ENCODE results near the gene ACAA2.
A peak's percentile ranks its signal among the peaks of the same experiment; 100 is the strongest.
"Not testable (repeated sequence)": the region's sequence is repeated elsewhere in the genome, so short reads cannot be mapped to it uniquely, and the experiment has no call there.

The ACAA2 gene

GRCh38 chr18:49812286-49813068, 856 bp downstream of the ACAA2 start:
- Mint-ChIP-seq H3K27me3 (no peaks in the 10 kb centered on the region), H3K4me1 (ENCODE audit: low read depth) (peaks cover 42% of the 10 kb centered on the region), H3K4me3 (peak overlapping the region; percentile 87), H3K36me3 (ENCODE audit: low read depth) (peaks cover 29% of the 10 kb centered on the region), H3K9me3 (peaks cover 22% of the 10 kb centered on the region), H3K27ac (peak overlapping the region; percentile 96)
- intact Hi-C loops (cut with micrococcal nuclease): loop anchor here (2.0 to 10.0 kb wide), 2 partner anchors 326 to 472 kb away; partner anchors contain the start of genes C18orf32, CXXC1 and MBD1

GRCh38 chr18:49811151-49811938, 2.0 kb downstream of the ACAA2 start:
- H3K27me3 Mint-ChIP-seq: no peaks in the 10 kb centered on the region
- H3K36me3 Mint-ChIP-seq (ENCODE audit: low read depth): peaks cover 25% of the 10 kb centered on the region
- intact Hi-C loops (cut with micrococcal nuclease): loop anchor here (10.0 kb wide), 1 partner anchor 473 kb away; the partner anchor contains the start of genes CXXC1 and MBD1
- no peak overlapping the region for H3K4me3 Mint-ChIP-seq
- no peak overlapping the region for H3K27ac Mint-ChIP-seq
- peaks cover 22% of the 10 kb centered on the region for H3K9me3 Mint-ChIP-seq
- H3K4me1 Mint-ChIP-seq (ENCODE audit: low read depth): peaks cover 42% of the 10 kb centered on the region

GRCh38 chr18:49808553-49809191, 4.7 kb downstream of the ACAA2 start:
- H3K4me3 Mint-ChIP-seq; H3K27ac Mint-ChIP-seq; intact Hi-C loops (cut with micrococcal nuclease); H3K27me3 Mint-ChIP-seq: not testable (repeated sequence)
- H3K36me3 Mint-ChIP-seq (ENCODE audit: low read depth): peaks cover 18% of the 10 kb centered on the region
- H3K4me1 Mint-ChIP-seq (ENCODE audit: low read depth): peaks cover 31% of the 10 kb centered on the region
- peaks cover 22% of the 10 kb centered on the region for H3K9me3 Mint-ChIP-seq

GRCh38 chr18:49804096-49804495, 9.2 kb downstream of the ACAA2 start:
- H3K9me3 Mint-ChIP-seq: peaks cover 11% of the 10 kb centered on the region
- H3K4me1 Mint-ChIP-seq (ENCODE audit: low read depth): peaks cover 6% of the 10 kb centered on the region
- no peaks in the 10 kb centered on the region for H3K27me3 Mint-ChIP-seq
- H3K36me3 Mint-ChIP-seq (ENCODE audit: low read depth): peaks cover 41% of the 10 kb centered on the region
- intact Hi-C loops (cut with micrococcal nuclease): no loop called here
- no peak overlapping the region for H3K4me3 Mint-ChIP-seq
- no peak overlapping the region for H3K27ac Mint-ChIP-seq

GRCh38 chr18:49802623-49803022, 10.7 kb downstream of the ACAA2 start:
- peaks cover 39% of the 10 kb centered on the region for H3K36me3 Mint-ChIP-seq (ENCODE audit: low read depth)
- intact Hi-C loops (cut with micrococcal nuclease): no loop called here
- H3K9me3 Mint-ChIP-seq: no peaks in the 10 kb centered on the region
- no peak overlapping the region for H3K4me3 Mint-ChIP-seq
- H3K4me1 Mint-ChIP-seq (ENCODE audit: low read depth): no peaks in the 10 kb centered on the region
- no peaks in the 10 kb centered on the region for H3K27me3 Mint-ChIP-seq
- no peak overlapping the region for H3K27ac Mint-ChIP-seq

GRCh38 chr18:49800491-49800890, 12.8 kb downstream of the ACAA2 start:
- H3K4me1 Mint-ChIP-seq (ENCODE audit: low read depth); H3K27ac Mint-ChIP-seq; H3K4me3 Mint-ChIP-seq; H3K27me3 Mint-ChIP-seq; H3K9me3 Mint-ChIP-seq; intact Hi-C loops (cut with micrococcal nuclease): not testable (repeated sequence)
- peaks cover 58% of the 10 kb centered on the region for H3K36me3 Mint-ChIP-seq (ENCODE audit: low read depth)

- H3K9me3 Mint-ChIP-seq; H3K27me3 Mint-ChIP-seq; H3K4me1 Mint-ChIP-seq (ENCODE audit: low read depth); H3K27ac Mint-ChIP-seq; intact Hi-C loops (cut with micrococcal nuclease); H3K4me3 Mint-ChIP-seq: not testable (repeated sequence)
- peaks cover 65% of the 10 kb centered on the region for H3K36me3 Mint-ChIP-seq (ENCODE audit: low read depth)
These were observed 13.5 kb downstream of the ACAA2 start for GRCh38 chr18:49799806-49800205.

- Mint-ChIP-seq H3K4me1 (ENCODE audit: low read depth) (no peaks in the 10 kb centered on the region), H3K27ac (no peak overlapping the region), H3K9me3 (no peaks in the 10 kb centered on the region), H3K27me3 (no peaks in the 10 kb centered on the region), H3K36me3 (ENCODE audit: low read depth) (peaks cover 79% of the 10 kb centered on the region), H3K4me3 (no peak overlapping the region)
- intact Hi-C loops (cut with micrococcal nuclease): no loop called here
These were observed 15.3 kb downstream of the ACAA2 start for GRCh38 chr18:49798001-49798400.

GRCh38 chr18:49795612-49796552, 17.5 kb downstream of the ACAA2 start:
- no peaks in the 10 kb centered on the region for H3K9me3 Mint-ChIP-seq
- H3K27ac Mint-ChIP-seq: no peak overlapping the region
- intact Hi-C loops (cut with micrococcal nuclease): no loop called here
- H3K27me3 Mint-ChIP-seq: no peaks in the 10 kb centered on the region
- no peaks in the 10 kb centered on the region for H3K4me1 Mint-ChIP-seq (ENCODE audit: low read depth)
- H3K4me3 Mint-ChIP-seq: no peak overlapping the region
- peaks cover 85% of the 10 kb centered on the region for H3K36me3 Mint-ChIP-seq (ENCODE audit: low read depth)

GRCh38 chr18:49794743-49795142, 18.6 kb downstream of the ACAA2 start:
- intact Hi-C loops (cut with micrococcal nuclease): no loop called here
- H3K27me3 Mint-ChIP-seq: no peaks in the 10 kb centered on the region
- H3K9me3 Mint-ChIP-seq: no peaks in the 10 kb centered on the region
- H3K4me1 Mint-ChIP-seq (ENCODE audit: low read depth): no peaks in the 10 kb centered on the region
- H3K4me3 Mint-ChIP-seq: no peak overlapping the region
- peaks cover 85% of the 10 kb centered on the region for H3K36me3 Mint-ChIP-seq (ENCODE audit: low read depth)
- no peak overlapping the region for H3K27ac Mint-ChIP-seq

GRCh38 chr18:49789560-49790134, 23.7 kb downstream of the ACAA2 start:
- H3K27me3 Mint-ChIP-seq; H3K4me1 Mint-ChIP-seq (ENCODE audit: low read depth); H3K4me3 Mint-ChIP-seq; H3K27ac Mint-ChIP-seq; H3K9me3 Mint-ChIP-seq; intact Hi-C loops (cut with micrococcal nuclease): not testable (repeated sequence)
- H3K36me3 Mint-ChIP-seq (ENCODE audit: low read depth): peaks cover 69% of the 10 kb centered on the region

GRCh38 chr18:49788327-49788898, 24.9 kb downstream of the ACAA2 start:
- Mint-ChIP-seq H3K27me3 (no peaks in the 10 kb centered on the region), H3K36me3 (ENCODE audit: low read depth) (peaks cover 72% of the 10 kb centered on the region), H3K9me3 (no peaks in the 10 kb centered on the region), H3K4me3 (no peak overlapping the region), H3K27ac (no peak overlapping the region), H3K4me1 (ENCODE audit: low read depth) (peaks cover 5% of the 10 kb centered on the region)
- intact Hi-C loops (cut with micrococcal nuclease): no loop called here
